HG03469 (cell line): ENCODE measurements around the gene IQGAP3.
"Not testable (repeated sequence)": the region's sequence is repeated elsewhere in the genome, so short reads cannot be mapped to it uniquely, and the experiment has no call there.

Source experiments
- ATAC-seq: cut with Tn5 transposase; IDR thresholded peaks from one replicate; pipeline ENCODE4 v1.9.1; 2021; ENCODE audit warnings: mild to moderate bottlenecking, moderate library complexity, moderate number of reproducible peaks; ENCODE audit not compliant: unreplicated experiment

IQGAP3 gene

GRCh38 chr1:156592910-156593660, 20.7 kb upstream of the IQGAP3 start:
- ATAC-seq: no peak

- ATAC-seq: no peak
Observed at GRCh38 chr1:156592158-156592909, 20.0 kb upstream of the IQGAP3 start.

GRCh38 chr1:156591432-156592157, 19.2 kb upstream of the IQGAP3 start, which contains the start of gene NAXE:
Gene NAXE (plus strand): TSS chr1:156591776. CDS start chr1:156591805, 29 bp downstream.
- ATAC-seq: peak; percentile 58

- ATAC-seq: no peak
Observed at GRCh38 chr1:156591181-156591431, 18.7 kb upstream of the IQGAP3 start.

- no peak for ATAC-seq
Observed at GRCh38 chr1:156590326-156591180, 18.2 kb upstream of the IQGAP3 start.

GRCh38 chr1:156589546-156589945, 17.2 kb upstream of the IQGAP3 start:
- no peak for ATAC-seq

GRCh38 chr1:156587927-156588326, 15.6 kb upstream of the IQGAP3 start:
- not testable (repeated sequence) for ATAC-seq

GRCh38 chr1:156586892-156587477, 14.6 kb upstream of the IQGAP3 start:
- ATAC-seq: no peak

- ATAC-seq: no peak
Observed at GRCh38 chr1:156586323-156586722, 14.0 kb upstream of the IQGAP3 start.

GRCh38 chr1:156584813-156585212, 12.4 kb upstream of the IQGAP3 start:
- no peak for ATAC-seq

- ATAC-seq: no peak
Observed at GRCh38 chr1:156583821-156584622, 11.7 kb upstream of the IQGAP3 start.

GRCh38 chr1:156582388-156583017, 10.1 kb upstream of the IQGAP3 start:
- no peak for ATAC-seq

- ATAC-seq: no peak
Observed at GRCh38 chr1:156581661-156582387, 9.5 kb upstream of the IQGAP3 start.

- ATAC-seq: no peak
Observed at GRCh38 chr1:156579472-156579871, 7.1 kb upstream of the IQGAP3 start, which contains the start of gene TTC24. Gene TTC24 (plus strand): TSS chr1:156579723. CDS start chr1:156581365, 1,642 bp downstream.

GRCh38 chr1:156578055-156578454, 5.7 kb upstream of the IQGAP3 start:
- ATAC-seq: no peak

- no peak for ATAC-seq
Observed at GRCh38 chr1:156577550-156577949, 5.2 kb upstream of the IQGAP3 start.

GRCh38 chr1:156574039-156574633, 1.8 kb upstream of the IQGAP3 start:
- no peak for ATAC-seq

GRCh38 chr1:156572663-156573018, 276 bp upstream of the IQGAP3 start:
- ATAC-seq: no peak
